Mucosa of gallbladder (tissue), 1 donor: Measurements from ENCODE around the gene KCNQ2. TPM values are rescaled to one million over a fixed set of nuclear protein-coding genes. Genes with fewer than 3 reads are reported as not detected.

Source experiments
- DNase-seq: peaks from one replicate; pipeline ENCODE4 v3.0.0-alpha.2; 2020; ENCODE audit warnings: low spot score
- total RNA-seq: library from RNA; stranded (reverse); gene quantifications from one replicate; pipeline ENCODE4 v1.2.1, GENCODE V29; 2021
- donor health status: DM: no; HTN: no; CAD: no.

KCNQ2 gene
- total RNA-seq, 1 donor from 2014 or later: 0.46 TPM

DNA sequence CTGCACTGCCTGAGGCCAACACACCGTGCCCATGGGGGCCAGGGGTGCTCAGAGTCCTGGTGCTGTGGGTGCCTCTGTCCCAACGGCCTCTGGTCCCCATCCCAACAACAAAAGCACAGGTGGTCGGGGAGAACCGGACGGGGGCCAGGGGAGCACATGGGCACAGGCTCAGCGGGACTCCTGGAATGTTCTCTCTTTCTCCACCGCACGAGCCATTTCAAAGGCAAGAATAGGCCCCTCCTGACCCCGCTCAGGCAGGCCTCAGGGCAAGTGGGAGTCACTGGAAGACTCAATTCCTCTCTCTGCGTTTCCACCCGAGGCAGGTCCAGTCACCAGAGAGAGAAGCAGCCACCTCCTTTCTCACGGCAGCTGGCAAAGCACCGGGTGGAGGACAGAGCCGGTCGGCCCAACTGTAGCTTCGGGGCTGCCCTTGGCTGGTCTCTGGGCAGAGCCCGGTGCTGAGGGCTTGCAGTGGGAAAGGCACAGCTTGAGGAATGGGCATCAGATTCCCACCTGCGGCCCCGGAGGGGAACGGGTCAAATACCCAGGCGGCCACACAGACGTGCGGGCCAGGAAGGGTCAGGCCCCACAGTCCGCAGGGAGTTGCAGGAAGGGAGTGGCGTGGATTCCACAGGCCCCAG lies 55.2 kb downstream of the KCNQ2 start:
- no peak for DNase-seq

DNA sequence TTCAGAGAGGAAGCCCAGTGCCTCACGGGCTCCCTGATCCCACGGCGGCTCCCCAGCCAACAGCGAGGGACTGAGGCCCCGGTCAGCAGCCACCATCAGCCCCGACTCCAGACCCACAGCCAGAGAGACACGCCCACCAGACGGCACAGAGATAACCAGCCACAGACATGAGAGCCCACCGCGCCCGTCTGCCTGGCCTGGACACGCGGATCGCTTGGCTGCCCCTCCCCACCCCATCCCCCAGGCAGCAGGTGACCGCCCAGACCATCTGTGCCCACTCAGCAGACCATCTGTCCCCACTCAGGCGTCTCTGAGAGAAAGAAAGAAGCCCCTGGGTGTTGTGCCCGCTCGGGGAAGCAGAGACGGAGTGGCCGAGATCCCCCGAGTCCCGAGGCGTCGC lies 55.8 kb downstream of the KCNQ2 start:
- no peak for DNase-seq

DNA sequence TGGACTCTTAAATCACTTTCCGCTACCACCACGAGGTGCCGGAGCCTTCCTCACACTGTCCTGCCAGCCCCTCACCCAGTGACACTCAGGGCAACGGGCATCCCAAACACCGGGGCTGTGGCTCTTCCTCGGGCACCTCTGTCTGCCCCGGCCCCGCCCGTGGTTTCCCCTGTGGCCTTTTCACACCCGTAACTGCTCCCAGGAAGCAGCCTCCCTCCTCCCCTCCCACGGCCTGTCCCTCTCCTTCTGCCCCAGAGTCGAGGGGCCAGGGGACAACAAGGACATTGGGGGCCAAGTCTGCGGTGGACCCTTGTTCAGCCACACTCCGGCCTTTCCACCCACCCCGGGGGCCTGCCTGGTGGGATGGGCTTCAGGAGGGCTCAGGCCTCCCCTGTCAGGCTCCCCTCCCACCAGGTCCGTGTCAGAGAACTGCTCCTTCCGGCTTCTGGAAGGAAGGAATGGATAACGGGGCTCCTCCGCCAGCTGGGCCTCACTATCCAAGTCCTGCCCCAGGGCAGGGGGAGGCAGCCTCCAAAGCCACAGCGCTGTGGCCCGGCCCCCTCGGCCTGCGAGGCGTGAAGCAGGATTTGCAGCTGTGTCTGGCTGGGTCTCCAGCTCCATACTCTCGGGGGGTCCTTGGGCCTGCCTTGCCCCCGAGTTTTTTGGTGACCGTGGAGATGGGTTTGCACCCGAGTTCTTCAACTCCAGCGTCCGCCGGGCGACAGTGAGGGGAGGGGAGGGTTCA lies 56.6 kb downstream of the KCNQ2 start:
- DNase-seq: no peak

DNA sequence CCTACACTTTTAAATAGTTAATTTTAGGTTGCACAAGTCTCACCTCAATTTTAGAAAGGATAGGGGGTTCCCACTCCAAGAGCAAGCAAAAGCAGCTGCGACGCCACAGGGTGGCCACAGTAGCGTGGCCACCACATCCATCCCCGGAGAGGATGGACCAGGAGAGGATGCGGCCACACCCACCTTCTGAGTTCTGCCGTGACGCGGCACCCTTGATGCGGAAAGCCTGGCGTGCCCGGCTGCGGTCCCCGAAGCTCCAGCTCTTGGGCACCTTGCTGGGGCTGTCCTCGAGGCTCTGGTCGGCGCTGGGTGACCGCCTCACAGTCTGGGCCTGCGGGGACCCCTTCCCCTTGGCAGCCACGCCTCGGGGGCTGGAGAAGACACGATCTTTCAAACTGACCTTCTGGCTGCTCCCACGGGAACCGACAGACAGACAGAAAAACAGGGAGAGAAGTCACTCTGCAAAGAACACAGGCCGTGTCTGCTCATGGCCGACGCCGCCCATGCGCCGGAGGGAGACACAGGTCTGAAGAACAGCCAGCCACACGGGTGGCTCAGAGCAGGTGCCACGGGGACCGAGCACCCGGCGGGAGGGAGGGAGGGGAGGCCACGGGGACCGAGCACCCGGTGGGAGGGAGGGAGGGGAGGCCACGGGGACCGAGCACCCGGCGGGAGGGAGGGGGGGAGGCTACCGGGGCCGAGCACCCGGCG lies 57.6 kb downstream of the KCNQ2 start:
- DNase-seq: no peak

DNA sequence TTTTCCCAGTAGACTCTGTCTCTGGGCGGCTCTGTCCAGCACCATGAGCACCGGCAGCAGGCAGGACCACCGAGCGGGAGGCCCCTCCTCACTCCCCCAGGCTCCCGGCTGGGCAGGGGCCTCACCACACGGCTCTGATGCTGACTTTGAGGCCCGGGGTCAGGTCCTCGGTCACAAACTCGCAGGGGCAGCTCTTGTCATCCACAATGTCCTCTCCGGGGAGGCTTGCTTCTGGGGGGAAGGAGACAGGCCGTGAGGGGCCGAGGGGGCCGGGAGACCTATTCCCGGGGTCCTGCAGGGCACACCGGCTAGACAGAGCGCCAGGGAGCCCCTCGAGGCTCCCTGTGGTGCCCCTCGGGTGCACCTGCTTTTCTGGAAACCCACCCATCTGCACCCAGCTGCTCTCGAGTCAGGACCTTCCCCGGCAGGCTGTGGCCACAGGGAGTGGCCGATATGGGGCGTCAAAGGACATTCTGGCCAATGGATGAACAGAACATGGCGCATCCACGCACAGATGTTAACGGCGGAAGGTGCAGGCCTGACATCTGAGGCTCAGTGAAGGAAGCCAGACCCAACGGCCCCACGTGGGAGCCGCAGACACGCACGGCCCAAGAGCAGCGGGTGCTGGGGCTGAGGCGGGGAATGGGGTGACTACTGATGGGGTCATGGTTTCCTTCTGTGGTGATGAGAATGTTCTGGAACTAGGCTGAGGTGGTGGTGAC lies 58.3 kb downstream of the KCNQ2 start:
- DNase-seq: no peak

DNA sequence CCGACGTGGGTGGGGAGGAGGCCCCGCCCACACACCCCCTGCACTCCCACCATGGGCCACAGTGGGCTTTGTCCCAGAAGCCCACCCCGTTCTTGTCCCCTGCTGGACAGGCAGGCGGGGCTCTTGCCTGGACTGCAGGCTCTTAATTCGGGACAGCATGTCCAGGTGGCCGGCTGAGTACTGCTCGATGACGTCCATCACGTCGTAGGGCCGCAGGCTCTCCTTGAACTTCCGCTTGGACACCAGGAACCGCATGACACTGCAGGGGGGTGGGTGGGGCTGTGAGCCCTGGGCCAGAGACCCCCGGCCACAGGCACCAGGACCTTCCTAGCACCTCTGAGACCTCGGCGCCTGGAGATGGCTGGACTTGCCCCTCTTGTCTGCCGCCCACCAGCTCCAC lies 59.1 kb downstream of the KCNQ2 start:
- no peak for DNase-seq

DNA sequence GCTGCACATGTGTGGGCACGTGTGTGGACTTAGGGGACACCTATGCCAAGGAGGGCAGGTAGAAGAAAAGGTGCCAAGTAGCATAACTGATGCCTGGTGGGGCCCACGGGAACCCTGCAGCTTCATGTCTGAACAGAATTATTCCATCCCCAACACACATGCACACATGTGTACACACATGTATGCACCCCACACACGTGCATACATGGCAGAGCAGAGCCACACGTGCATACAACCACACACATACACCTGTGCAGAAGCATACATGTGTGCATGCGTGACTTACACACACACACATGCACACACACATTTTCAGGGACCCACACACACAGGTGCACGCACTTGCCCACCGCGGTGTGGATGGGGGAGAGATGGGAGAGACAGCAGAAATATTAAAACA lies 59.6 kb downstream of the KCNQ2 start:
- DNase-seq: no peak

DNA sequence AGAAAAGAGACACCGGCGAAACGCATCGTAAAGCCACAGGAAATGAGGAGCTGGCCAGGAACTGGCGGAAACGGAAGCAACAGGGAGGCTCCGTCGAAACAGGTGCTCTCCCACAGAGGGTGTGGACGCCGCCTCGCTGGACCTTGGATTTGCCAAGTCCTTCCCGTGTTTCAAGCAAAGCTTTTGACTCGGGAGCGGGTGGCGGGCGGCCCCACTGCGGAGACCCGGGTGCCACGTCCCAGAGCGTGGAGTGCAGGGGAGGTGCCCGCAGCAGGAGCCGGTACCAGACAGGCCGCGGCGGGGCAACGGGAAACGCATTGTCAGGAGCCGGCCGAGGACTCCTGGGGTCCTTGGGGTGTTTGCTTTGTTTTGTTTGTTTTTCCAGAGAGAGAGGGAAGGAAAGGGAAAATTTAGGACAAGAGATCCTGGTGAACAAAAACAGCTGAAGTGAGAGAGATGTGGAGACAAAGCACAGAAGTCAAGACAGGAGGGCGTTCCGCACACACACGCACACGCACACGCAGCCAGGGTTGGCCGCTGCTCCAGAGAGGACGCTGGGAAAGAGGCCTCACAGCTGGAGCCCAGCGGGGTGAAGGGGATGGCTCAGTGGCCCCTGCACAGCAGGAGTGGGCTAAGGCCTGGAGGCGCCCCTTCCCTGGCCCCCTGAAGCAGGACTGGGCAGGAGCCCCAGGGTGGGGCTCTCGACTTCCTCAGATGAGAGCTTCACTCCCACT lies 60.4 kb downstream of the KCNQ2 start:
- no peak for DNase-seq

DNA sequence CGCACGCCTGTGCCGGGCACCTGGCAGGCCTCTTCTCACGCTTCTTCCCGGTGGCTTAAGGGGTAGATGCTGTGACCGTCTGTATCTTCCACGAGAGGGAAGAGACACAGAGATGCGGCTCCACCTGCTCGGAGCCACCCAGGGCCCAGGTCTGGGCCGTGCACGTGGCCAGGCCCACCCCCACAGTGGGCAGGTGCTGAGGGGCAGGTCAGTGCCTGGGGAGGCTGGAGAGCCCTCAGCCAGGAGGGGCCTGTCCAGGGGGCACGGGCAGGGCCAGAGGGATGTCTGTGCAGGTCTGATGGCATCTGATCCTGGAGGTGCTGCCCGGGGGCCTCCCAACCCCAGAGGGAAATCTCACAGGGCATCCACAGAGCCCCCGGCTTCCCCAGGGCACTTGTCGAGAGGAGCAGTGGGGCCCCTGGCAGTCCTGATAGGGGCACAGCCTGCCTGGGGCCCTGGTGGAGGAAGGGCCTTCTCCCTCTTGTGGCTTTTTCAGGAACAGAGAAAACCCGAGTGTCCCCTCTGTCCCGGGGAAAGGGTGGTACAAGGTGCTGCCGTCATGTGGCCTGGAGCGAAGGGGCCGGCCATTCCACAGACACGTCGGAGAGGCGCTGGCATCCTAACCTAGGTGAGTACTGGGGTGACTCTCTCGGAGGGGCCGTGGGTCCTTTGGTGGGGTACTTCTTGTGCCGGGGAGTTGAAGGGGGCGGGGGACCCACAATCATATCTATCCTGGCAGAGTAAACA lies 61.1 kb downstream of the KCNQ2 start:
- no peak for DNase-seq

DNA sequence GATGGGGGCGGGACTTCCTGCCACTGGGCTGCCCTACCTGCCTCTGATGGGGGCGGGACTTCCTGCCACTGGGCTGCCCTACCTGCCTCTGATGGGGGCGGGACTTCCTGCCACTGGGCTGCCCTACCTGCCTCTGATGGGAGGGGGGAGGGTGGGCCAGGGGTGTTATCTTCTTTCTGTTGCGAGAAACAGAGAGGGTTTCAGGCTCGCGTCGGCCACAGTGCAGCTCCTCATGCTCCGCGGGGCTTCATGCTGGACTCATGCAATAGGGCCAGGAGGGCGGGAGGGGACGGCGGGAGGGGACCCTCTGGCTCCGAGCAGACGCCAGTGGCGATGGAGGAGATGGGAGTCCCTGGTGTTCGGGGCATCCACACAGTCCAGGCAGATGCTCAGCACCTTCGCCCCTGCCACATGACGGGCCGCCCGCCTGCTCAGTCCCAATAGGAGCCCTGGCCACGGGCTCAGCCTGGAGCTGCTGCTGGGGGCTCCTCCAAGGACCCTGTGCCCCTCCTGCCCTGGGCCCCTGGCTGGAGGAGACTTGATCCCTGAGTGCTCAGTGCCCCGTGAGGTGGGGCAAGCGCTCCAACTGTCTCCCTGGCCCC lies 62.5 kb downstream of the KCNQ2 start:
- DNase-seq: no peak

DNA sequence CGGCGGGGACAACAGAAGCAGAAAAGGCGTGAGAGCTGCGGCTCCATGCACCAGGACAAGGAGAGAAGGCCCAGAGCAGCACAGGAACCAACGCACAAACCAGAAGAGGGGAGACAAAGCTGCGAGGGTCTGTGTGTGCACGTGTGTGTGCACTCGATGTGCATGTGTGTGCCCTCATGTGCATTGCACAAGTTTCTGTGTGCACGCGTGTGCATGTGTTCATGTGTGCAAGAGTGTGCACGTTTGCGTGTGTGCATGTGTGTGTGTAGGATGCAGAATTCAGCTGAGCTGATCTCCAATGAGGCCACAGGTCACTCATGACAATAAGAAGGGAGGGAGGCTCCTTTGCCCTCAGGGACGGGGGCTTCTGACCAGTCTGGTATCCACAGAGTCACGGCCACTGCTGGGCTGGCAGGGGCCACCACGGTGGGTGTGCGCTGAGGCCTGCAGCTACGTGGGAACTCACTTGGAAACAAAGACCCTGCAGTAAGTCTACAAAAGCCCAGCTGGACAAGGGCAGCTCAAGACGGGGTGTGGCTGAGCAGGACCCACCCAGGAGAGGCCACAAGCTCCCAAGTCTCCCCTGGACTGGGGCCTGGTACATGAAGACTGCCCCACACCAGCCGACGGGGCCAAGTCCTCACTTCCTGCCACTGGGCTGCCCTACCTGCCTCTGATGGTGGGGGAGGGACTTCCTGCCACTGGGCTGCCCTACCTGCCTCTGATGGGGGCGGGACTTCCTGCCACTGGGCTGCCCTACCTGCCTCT lies 63.2 kb downstream of the KCNQ2 start:
- no peak for DNase-seq

DNA sequence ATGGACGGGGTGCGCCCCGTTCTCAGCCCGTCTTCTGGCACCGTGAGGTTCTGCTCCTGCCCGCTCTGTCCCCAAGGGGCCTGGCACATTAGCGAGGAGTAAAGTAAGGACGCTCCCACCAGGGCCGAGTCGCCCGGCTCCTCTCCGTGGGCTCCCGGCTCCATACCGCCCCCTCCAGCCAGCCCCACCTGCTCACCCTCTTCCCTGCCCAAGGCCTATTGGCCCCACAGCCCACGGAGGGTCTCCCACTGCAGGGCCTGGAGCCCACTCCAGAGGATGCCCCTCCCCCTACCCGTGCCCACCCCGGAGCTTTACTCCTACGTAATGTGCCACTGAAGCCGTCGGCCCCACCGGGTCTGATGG lies 63.8 kb downstream of the KCNQ2 start:
- DNase-seq: no peak

DNA sequence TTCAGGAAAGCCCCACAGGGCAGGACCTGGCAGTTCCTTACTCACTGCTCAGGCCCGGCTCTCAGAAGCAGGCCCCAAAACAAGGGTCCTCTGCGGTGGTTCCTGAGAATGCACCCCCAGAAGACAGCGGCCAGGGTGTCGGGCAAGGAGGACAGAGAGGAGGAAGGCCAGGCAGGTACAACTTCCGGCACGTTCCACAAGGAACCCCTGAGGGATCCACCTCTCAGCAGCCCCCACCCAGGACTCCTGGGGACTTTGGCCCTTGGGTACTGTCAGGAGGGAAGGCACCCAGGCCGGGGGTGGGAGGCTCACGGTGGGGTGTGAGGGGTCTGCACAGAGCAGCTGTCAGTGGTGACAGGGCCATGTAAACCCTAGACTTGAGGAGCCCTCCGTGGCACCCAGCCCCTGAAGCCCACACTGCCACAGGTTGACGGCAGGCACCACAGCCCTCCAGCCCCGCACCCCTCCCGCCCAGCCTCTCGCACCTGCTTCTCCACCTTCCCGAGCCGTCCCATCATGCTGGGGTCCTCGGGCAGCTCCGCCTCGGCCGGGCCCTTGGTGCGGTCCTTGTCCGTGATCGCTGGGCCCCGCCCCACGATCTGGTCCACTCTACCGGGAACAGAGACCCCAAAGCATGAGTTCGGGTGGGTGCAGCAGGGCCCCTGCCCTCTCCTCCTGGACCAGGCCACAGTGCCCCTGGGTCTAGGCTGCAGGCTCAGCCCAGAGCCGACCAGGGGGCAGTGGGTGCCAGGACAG lies 64.3 kb downstream of the KCNQ2 start:
- no peak for DNase-seq

DNA sequence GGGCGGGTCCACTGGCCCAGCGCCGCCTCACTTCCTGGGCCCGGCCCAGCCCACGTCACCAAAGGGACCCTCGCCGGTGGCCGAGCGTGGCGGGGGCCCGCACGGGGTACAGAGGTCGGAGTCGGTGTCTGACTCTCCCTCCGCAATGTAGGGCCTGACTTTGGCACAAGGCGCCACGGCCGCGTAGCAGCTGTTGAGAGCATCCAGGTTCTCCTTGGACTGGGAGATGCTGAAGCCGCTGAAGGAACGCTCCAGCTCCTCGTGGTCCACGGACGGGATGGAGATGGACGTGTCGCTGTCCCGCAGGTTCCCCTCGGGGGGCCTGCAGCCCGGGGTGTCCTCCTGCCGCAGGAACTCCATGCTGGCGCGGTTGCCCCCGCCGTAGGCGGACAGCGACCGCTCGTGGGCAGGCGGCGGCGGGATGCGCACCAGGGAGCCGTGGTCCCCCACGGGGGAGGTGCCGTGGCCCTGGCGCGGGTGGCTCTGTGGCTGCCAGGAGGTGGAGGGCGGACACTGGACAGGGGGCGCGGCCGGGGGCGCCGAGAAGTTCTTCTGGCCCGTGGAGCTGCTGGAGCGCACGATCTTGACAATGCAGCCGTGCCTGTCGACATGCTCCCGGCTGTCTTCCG lies 65.7 kb downstream of the KCNQ2 start:
- no peak for DNase-seq

DNA sequence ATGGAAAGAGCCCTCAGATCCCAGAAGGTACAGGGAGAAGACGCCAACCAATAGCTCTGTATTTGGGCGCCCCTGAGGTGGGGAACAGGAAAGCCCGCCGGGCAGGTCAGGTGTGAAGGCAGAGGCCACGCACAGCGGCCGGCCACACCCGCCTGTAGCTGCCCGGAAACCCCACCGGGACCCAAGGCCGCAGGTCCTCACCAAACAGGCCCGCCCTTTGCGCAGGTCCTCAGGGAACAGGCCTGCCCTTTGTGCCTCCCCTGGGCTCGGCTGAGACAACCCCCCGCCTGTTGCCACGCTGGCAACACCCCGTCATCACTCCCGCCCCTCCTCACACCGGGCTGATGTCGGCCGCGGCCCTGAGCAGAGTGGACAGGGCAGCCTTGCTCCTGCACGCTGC lies 66.4 kb downstream of the KCNQ2 start:
- no peak for DNase-seq

DNA sequence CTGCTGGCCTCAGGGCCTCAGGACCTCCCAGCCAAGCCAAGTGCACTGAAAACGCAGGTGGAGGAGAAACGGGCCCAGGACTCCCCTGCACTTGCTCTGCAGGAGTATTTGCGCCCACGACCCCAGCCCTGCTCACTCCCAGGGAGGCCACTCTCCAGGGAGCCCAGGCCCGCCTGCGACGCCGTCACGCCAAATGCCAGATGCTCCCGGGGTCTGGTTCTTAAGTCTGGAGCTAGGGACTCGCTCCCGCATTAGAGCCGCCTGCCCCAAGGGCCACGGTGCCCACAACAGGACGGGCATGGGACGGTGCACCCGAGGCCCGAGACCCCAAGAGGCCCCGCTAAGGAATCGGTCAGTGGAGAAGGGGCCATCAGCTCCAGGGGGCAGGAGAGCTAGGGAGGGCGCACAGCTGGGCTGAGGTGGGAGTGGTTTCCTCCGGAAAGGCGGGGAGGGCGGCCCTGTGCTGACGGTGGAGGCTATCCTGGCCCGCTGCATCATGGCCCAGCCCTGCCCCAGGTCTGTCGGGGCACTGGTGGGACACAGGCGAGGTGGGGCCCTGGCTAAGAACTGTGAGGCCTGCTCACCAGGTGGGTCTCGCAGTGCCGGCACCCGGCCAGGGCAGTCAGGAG lies 67.2 kb downstream of the KCNQ2 start:
- no peak for DNase-seq

DNA sequence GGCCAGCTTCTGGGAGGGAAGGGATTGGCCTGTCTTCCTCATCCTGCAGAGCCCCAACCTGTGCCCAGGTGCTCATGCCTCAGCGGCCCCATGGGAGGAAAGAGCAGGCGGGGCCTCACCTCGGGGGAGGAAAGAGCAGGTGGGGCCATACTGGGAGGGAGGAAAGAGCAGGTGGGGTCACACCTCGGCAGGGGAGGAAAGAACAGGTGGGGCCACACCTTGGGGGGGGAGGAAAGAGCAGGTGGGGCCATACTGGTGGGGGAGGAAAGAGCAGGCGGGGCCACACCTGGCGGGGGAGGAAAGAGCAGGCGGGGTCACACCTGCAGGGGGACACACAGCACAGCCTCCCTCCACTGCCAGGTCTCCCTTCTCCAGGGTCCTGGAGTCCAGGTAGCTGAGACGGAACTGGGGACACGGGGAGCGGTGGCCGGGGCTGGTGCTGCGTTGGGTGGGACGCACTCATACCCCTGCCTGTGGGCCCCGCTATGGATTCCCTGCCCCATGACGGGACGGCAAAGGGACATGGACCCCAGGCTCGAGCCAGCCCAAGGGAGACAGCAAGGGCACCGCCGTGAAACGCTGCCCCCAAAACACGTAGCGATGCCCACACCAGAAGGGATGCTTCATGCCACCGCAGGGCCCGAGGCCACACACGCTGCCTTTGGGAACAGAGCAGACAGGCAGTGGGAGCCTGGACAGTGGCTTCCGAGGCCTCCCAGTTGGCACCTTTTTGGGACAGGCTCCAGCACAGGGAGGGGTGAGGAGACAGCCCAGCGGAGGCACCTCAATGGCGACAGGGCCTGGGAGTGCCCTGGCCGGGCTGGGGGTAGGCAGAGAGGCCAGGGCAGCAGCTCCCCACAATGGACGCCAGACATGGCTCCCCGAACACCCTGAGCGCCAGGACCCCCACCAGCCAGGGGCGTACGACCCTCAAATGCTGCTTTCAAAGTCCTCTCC lies 68.0 kb downstream of the KCNQ2 start:
- DNase-seq: no peak
